Smooth muscle cell (in vitro differentiated cells): ENCODE results near the gene ZNF423. TPM values are rescaled to one million over a fixed set of nuclear protein-coding genes. Genes with fewer than 3 reads are reported as not detected.

Source experiments
- DNase-seq: peaks from one replicate; lab custom pipeline; 2025; ENCODE audit not compliant: unreplicated experiment; lab: John Stamatoyannopoulos, UW
- H2AFZ ChIP-seq: fragments of 200-600 bp; sonication (generic); 2 replicates; pipeline ENCODE4 v1.6.0; 2016; ENCODE audit warnings: antibody characterized with exemption, low read depth, mild to moderate bottlenecking
- H3F3A ChIP-seq: fragments of 200-600 bp; sonication (generic); 2 replicates; pipeline ENCODE4 v1.6.0; 2017; ENCODE audit warnings: antibody characterized with exemption, low read depth
- H3K27ac ChIP-seq: fragments of 200-600 bp; sonication (generic); 2 replicates; pipeline ENCODE4 v1.5.1; 2016; ENCODE audit warnings: low read depth, mild to moderate bottlenecking
- H3K27me3 ChIP-seq: fragments of 200-600 bp; sonication (generic); 2 replicates; pipeline ENCODE4 v1.6.1; 2016; ENCODE audit warnings: low read depth, mild to moderate bottlenecking
- H3K36me3 ChIP-seq: fragments of 200-600 bp; sonication (generic); 2 replicates; pipeline ENCODE4 v1.5.1; 2016; ENCODE audit warnings: low read depth
- H3K4me1 ChIP-seq: fragments of 200-600 bp; sonication (generic); 2 replicates; pipeline ENCODE4 v1.5.1; 2016; ENCODE audit warnings: low read depth
- H3K4me2 ChIP-seq: fragments of 200-600 bp; sonication (generic); 2 replicates; pipeline ENCODE4 v1.6.0; 2016; ENCODE audit warnings: mild to moderate bottlenecking
- H3K4me3 ChIP-seq: fragments of 200-600 bp; sonication (generic); 2 replicates; pipeline ENCODE4 v1.5.1; 2016; ENCODE audit warnings: mild to moderate bottlenecking
- H3K79me2 ChIP-seq: fragments of 200-600 bp; sonication (generic); 2 replicates; pipeline ENCODE4 v1.6.0; 2016; ENCODE audit warnings: low read depth, mild to moderate bottlenecking
- H3K9ac ChIP-seq: fragments of 200-600 bp; sonication (generic); 2 replicates; pipeline ENCODE4 v1.6.0; 2016; ENCODE audit warnings: low read depth
- H3K9me3 ChIP-seq: fragments of 200-600 bp; sonication (generic); replicated peaks from 2 replicates; pipeline ENCODE4 v1.5.1; 2016; ENCODE audit warnings: low read depth
- H4K20me1 ChIP-seq: fragments of 200-600 bp; sonication (generic); 2 replicates; pipeline ENCODE4 v1.6.0; 2016; ENCODE audit warnings: low read depth
- WGBS: methylation state at CpG from one replicate; pipeline ENCODE4 v1.1.7; 2016; ENCODE audit warnings: low lambda C conversion rate; 5-methylcytosine and 5-hydroxymethylcytosine counted together
- polyA plus RNA-seq: library from polyadenylated mRNA; unstranded; fragments of >200 nt; fragmentation: Nextera tagmentation; extraction: Ambion mirVana; gene quantifications from 2 replicates; pipeline ENCODE4 v1.2.1, GENCODE V29; 2016
- total RNA-seq: library from RNA; depleted of rRNA; stranded (reverse); fragments of >200 nt; gene quantifications from 2 replicates; pipeline ENCODE4 v1.2.3, GENCODE V29; 2014
- TF ChIP-seq, protein P1 (sequence below): fragments of 200-600 bp; sonication (generic); IDR thresholded peaks from 2 replicates; pipeline ENCODE4 v1.5.1; 2017; ENCODE audit warnings: borderline replicate concordance, mild to moderate bottlenecking, antibody characterized with exemption; ENCODE audit not compliant: insufficient read depth, poor library complexity, severe bottlenecking

ZNF423 gene
- total and polyA plus RNA-seq, 2 experiments from 2014 or later, result 6.9 to 7.0 TPM

DNA sequence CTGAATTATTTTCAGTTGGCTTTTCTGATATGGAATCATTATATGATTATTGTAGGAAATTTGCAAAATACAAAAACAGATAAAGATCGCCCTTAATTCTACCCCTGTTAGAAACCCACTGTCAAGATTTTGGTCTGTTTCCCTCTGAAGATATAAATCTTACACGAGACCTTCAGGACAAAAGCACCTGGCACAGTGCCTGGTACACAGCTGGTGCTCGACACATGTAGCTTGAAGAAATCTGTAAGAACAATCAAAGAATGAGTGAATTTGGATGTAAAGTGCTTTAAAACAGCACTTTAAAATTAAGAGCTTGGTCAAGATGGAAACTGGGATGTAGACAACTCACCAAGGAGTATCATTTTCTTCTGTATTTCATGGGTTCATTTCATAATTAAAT is 301.2 kb downstream of the ZNF423 start:
- Histone ChIP-seq H3K27me3 (no peaks in the 10 kb centered on the region), H3K4me1 (peaks cover 15% of the 10 kb centered on the region), H3K9ac (no peak overlapping the region), H2AFZ (no peak overlapping the region), H3K36me3 (no peaks in the 10 kb centered on the region), H3K79me2 (no peaks in the 10 kb centered on the region), H3K4me2 (no peak overlapping the region), H3K4me3 (no peak overlapping the region), H4K20me1 (peaks cover 14% of the 10 kb centered on the region), H3F3A (no peaks in the 10 kb centered on the region), H3K9me3 (no peaks in the 10 kb centered on the region), H3K27ac (no peak overlapping the region)
- DNase-seq, result no peak
- 92% methylated on average over 3 of the region's 3 CpGs for WGBS
- TF ChIP-seq, protein P1, sequence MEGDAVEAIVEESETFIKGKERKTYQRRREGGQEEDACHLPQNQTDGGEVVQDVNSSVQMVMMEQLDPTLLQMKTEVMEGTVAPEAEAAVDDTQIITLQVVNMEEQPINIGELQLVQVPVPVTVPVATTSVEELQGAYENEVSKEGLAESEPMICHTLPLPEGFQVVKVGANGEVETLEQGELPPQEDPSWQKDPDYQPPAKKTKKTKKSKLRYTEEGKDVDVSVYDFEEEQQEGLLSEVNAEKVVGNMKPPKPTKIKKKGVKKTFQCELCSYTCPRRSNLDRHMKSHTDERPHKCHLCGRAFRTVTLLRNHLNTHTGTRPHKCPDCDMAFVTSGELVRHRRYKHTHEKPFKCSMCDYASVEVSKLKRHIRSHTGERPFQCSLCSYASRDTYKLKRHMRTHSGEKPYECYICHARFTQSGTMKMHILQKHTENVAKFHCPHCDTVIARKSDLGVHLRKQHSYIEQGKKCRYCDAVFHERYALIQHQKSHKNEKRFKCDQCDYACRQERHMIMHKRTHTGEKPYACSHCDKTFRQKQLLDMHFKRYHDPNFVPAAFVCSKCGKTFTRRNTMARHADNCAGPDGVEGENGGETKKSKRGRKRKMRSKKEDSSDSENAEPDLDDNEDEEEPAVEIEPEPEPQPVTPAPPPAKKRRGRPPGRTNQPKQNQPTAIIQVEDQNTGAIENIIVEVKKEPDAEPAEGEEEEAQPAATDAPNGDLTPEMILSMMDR, result no peak

DNA sequence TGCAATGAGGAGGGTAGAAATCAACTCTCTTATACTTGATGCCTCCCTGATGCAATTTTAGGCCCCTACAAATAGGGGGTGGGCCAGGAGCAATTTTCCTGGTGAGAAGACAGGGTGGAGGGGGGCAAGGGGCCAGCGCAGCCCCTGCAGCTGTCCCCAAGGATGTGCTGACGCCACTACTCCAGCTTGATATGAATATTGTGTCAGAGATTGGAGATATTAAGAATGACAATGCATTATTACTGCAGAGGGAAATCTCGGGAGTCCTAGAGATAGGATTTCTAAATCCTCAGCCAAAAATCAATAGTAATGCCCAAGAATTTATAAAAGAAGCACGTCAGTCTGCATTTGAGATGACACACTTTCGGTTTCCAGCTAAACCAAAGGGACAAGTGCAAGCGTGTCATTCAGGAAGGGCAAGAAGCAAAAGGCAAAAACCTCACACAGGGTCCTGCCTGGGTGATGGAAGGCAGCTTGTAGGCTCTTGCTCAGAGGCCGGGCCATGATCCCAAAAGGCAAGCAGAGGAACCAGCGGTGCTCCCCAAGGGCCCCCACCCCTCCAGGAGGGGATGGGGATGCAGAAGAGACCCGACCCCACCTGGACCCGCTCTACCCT is 303.5 kb downstream of the ZNF423 start:
- Histone ChIP-seq H4K20me1 (peaks cover 8% of the 10 kb centered on the region), H3K36me3 (no peaks in the 10 kb centered on the region), H3F3A (no peaks in the 10 kb centered on the region), H3K27me3 (no peaks in the 10 kb centered on the region), H3K9ac (no peak overlapping the region), H3K79me2 (no peaks in the 10 kb centered on the region), H3K27ac (no peak overlapping the region), H2AFZ (no peak overlapping the region), H3K4me3 (no peak overlapping the region), H3K4me1 (peaks cover 12% of the 10 kb centered on the region), H3K4me2 (no peak overlapping the region), H3K9me3 (no peaks in the 10 kb centered on the region)
- DNase-seq, result no peak
- TF ChIP-seq, protein P1, result no peak
- WGBS, result 95% methylated on average over 10 of the region's 10 CpGs

DNA sequence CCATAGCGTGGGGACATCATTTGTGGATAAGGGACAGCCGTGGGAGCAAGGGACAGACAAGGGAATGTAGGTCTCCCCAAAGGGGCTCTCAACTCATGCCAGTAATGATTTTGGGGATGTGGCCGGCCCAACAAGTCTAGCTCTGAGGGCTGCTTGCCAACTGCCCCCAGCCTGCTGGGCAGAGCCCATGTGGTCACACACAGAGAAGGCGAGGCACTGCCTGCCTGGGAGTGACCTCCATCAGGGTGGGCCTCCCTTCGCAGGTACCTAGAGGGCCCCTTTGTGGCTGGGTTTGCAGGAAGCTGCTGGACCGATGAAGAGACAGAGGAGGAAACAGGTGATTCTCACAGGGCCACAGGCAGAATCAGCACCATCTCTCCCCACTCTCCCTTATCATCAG is 305.2 kb downstream of the ZNF423 start:
- no peak overlapping the region for H2AFZ ChIP-seq
- no peaks in the 10 kb centered on the region for H3K27me3 ChIP-seq
- H3K36me3 ChIP-seq, result no peaks in the 10 kb centered on the region
- DNase-seq, result no peak
- no peaks in the 10 kb centered on the region for H3K79me2 ChIP-seq
- H3F3A ChIP-seq, result no peaks in the 10 kb centered on the region
- no peak overlapping the region for H3K4me2 ChIP-seq
- no peak overlapping the region for H3K9ac ChIP-seq
- no peaks in the 10 kb centered on the region for H3K9me3 ChIP-seq
- H4K20me1 ChIP-seq, result no peaks in the 10 kb centered on the region
- peaks cover 4% of the 10 kb centered on the region for H3K4me1 ChIP-seq
- no peak overlapping the region for H3K27ac ChIP-seq
- H3K4me3 ChIP-seq, result no peak overlapping the region
- TF ChIP-seq, protein P1, result no peak
- WGBS, result 98% methylated on average over 6 of the region's 6 CpGs

DNA sequence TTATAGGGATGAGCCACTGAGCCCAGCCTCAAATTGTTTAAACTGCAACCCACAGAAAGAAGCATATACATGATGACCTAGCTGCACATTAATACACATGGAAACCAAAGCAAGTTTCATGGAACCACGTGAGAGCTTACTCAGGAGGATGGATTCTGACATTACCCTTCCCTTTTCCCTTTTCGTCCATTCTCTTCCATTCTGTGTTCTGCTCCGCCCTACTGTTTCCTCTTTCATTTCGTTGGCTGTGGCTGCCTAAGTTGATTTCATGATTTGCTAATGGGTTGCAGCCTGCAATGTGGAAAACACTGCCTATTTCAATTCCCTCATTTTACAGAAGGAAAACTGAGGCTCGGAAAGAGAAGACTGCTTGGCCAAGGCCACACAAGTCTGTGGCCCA is 305.8 kb downstream of the ZNF423 start:
- H3K9ac ChIP-seq, result no peak overlapping the region
- H3K4me2 ChIP-seq, result no peak overlapping the region
- no peaks in the 10 kb centered on the region for H3K9me3 ChIP-seq
- TF ChIP-seq, protein P1, result no peak
- H3K36me3 ChIP-seq, result no peaks in the 10 kb centered on the region
- peaks cover 4% of the 10 kb centered on the region for H3K4me1 ChIP-seq
- no peaks in the 10 kb centered on the region for H3F3A ChIP-seq
- no peaks in the 10 kb centered on the region for H3K79me2 ChIP-seq
- no peak overlapping the region for H3K27ac ChIP-seq
- DNase-seq, result no peak
- no peaks in the 10 kb centered on the region for H4K20me1 ChIP-seq
- H3K4me3 ChIP-seq, result no peak overlapping the region
- no peak overlapping the region for H2AFZ ChIP-seq
- WGBS, result 89% methylated on average over 5 of the region's 5 CpGs
- H3K27me3 ChIP-seq, result no peaks in the 10 kb centered on the region
